Body of pancreas (tissue), 4 donors: ENCODE results near the gene WRNIP1. TPM values are rescaled to one million over a fixed set of nuclear protein-coding genes. Genes with fewer than 3 reads are reported as not detected.

Experiments
- ATAC-seq: fragments of 150-250 bp; one replicate; pipeline ENCODE4 v1.9.1; 2016
- DNase-seq, 4 donors: peaks; one replicate each; pipeline ENCODE4 v3.0.0-alpha.2; 2019
- H3K27ac ChIP-seq, 4 donors: fragments of 200-600 bp; sonication (generic); 1 replicate in 3 of 4; 2 replicates in 1 of 4; pipeline versions ENCODE4 v1.5.1 to v1.6.1; 2016 to 2019; ENCODE audit warnings: mild to moderate bottlenecking in 1 of 4, mixed read lengths in 1 of 4, moderate library complexity in 1 of 4
- H3K27me3 ChIP-seq, 2 donors: fragments of 200-600 bp; sonication (generic); one replicate each; pipeline ENCODE4 v1.6.0; 2016; ENCODE audit warnings: mild to moderate bottlenecking in 1 of 2
- H3K36me3 ChIP-seq, 2 donors: fragments of 200-600 bp; sonication (generic); replicated peaks in 1 of 2; 2 replicates each; pipeline ENCODE4 v1.5.1; 2016; ENCODE audit warnings: low read depth in 2 of 2; ENCODE audit not compliant: insufficient read depth in 1 of 2
- H3K4me1 ChIP-seq: fragments of 200-600 bp; sonication (generic); one replicate; pipeline ENCODE4 v1.6.0; 2016
- H3K4me3 ChIP-seq, 2 donors: fragments of 200-600 bp; sonication (generic); 1 replicate in 1 of 2; 2 replicates in 1 of 2; pipeline ENCODE4 v1.5.1; 2016 to 2019
- H3K9me3 ChIP-seq, 3 donors: fragments of 200-600 bp; sonication (generic); 1 replicate in 2 of 3; 2 replicates in 1 of 3; pipeline ENCODE4 v1.5.1; 2016
- CTCF ChIP-seq, 7 experiments: fragments of 450-650 bp in 4 of 7; fragments of 200-600 bp in 3 of 7; sonication (generic) in 3 of 7; IDR thresholded peaks; one replicate each; pipeline ENCODE4 v1.5.1; 2016 to 2019; ENCODE audit warnings: antibody characterized with exemption in 7 of 7
- POLR2A ChIP-seq, 3 donors: fragments of 450-650 bp; IDR thresholded peaks; one replicate each; pipeline ENCODE4 v1.6.1; 2016; ENCODE audit warnings: antibody characterized with exemption in 3 of 3, mild to moderate bottlenecking in 2 of 3
- WGBS, 2 donors: methylation state at CpG; one replicate each; pipeline ENCODE4 v1.1.5; 2017; 5-methylcytosine and 5-hydroxymethylcytosine counted together
- intact Hi-C: fragments of 100-400 bp; cut with DNase I; formaldehyde crosslinking; loops from one replicate; pipeline ENCODE4 v1.15.1; 2023
- total RNA-seq, 2 donors: library from RNA; depleted of rRNA; stranded (reverse); fragments of >200 nt; gene quantifications; one replicate each; pipeline ENCODE4 v1.1.0, GENCODE V29; 2016

The WRNIP1 gene
- total RNA-seq, 2 donors from 2014 or later, result 61.0 to 62.0 TPM

GRCh38 chr6:2782825-2783187 lies 17.6 kb downstream of the WRNIP1 start:
- no peak for ATAC-seq

GRCh38 chr6:2783188-2783963 lies 18.2 kb downstream of the WRNIP1 start:
- no peak for ATAC-seq

More at GRCh38 chr6:2782825-2783187, 17.6 kb downstream of the WRNIP1 start:
- Histone ChIP-seq H3K4me1 (peaks cover 4% of the 10 kb centered on the region), H3K27me3 (no peaks in the 10 kb centered on the region), H3K4me3 (no peak overlapping the region), H3K27ac (no peak overlapping the region), H3K9me3 (no peaks in the 10 kb centered on the region), H3K36me3 (peaks cover 0 to 12% of the 10 kb centered on the region in 2 donors)
- WGBS, 2 donors, result 84 to 90% methylated on average over 9 to 10 of the region's 10 CpGs
- TF ChIP-seq POLR2A (IDR thresholded peaks at IDR 0.05) (no peak), CTCF (IDR thresholded peaks at IDR 0.05) (no peak)
- no peak for DNase-seq
- intact Hi-C loops, result loop anchor here (10.0 kb wide), 1 partner anchor 162 kb away; no protein-coding TSS in a partner anchor

GRCh38 chr6:2784061-2784460 lies 18.9 kb downstream of the WRNIP1 start:
- Histone ChIP-seq H3K27ac (no peak overlapping the region), H3K27me3 (no peaks in the 10 kb centered on the region), H3K9me3 (no peaks in the 10 kb centered on the region), H3K36me3 (peaks cover 0 to 11% of the 10 kb centered on the region in 2 donors), H3K4me1 (peaks cover 4% of the 10 kb centered on the region), H3K4me3 (no peak overlapping the region)
- intact Hi-C loops, result loop anchor here (10.0 kb wide), 1 partner anchor 161 kb away; no protein-coding TSS in a partner anchor
- no peak for ATAC-seq
- no peak for TF ChIP-seq CTCF (IDR thresholded peaks at IDR 0.05)
- TF ChIP-seq POLR2A (IDR thresholded peaks at IDR 0.05), result no peak
- DNase-seq, result no peak
- WGBS, 2 donors, result 86 to 88% methylated on average over 5 of the region's 5 CpGs

More at GRCh38 chr6:2783188-2783963, 18.2 kb downstream of the WRNIP1 start:
- no peak overlapping the region for H3K4me3 ChIP-seq
- no peaks in the 10 kb centered on the region for H3K9me3 ChIP-seq
- peaks cover 0 to 12% of the 10 kb centered on the region in 2 donors for H3K36me3 ChIP-seq
- TF ChIP-seq POLR2A (IDR thresholded peaks at IDR 0.05) (no peak), CTCF (IDR thresholded peaks at IDR 0.05) (peak in 1 of 7 experiments; percentile 9)
- WGBS, 2 donors, result 66 to 75% methylated on average over 19 of the region's 19 CpGs
- H3K4me1 ChIP-seq, result peaks cover 4% of the 10 kb centered on the region
- no peak overlapping the region for H3K27ac ChIP-seq
- no peaks in the 10 kb centered on the region for H3K27me3 ChIP-seq
- DNase-seq, result no peak
- intact Hi-C loops, result loop anchor here (10.0 kb wide), 1 partner anchor 161 kb away; no protein-coding TSS in a partner anchor

- Histone ChIP-seq H3K4me3 (no peak overlapping the region), H3K27ac (no peak overlapping the region), H3K27me3 (no peaks in the 10 kb centered on the region), H3K36me3 (peaks cover 0 to 7% of the 10 kb centered on the region in 2 donors), H3K4me1 (peaks cover 4% of the 10 kb centered on the region), H3K9me3 (no peaks in the 10 kb centered on the region)
- WGBS, 2 donors, result 90 to 93% methylated on average over 6 to 7 of the region's 7 CpGs
- ATAC-seq, result no peak
- intact Hi-C loops, result loop anchor here (5.0 to 10.0 kb wide), 2 partner anchors 72 to 160 kb away; no protein-coding TSS in a partner anchor
- no peak for DNase-seq
- no peak for TF ChIP-seq CTCF (IDR thresholded peaks at IDR 0.05)
- no peak for TF ChIP-seq POLR2A (IDR thresholded peaks at IDR 0.05)
These were observed 19.7 kb downstream of the WRNIP1 start for GRCh38 chr6:2784930-2785329.
